ENCODE data around the gene IFI16.

- TF ChIP-seq CTCF (IDR thresholded peaks at IDR 0.05): no peak
- TF ChIP-seq POLR2A (IDR thresholded peaks at IDR 0.05): no peak
- no peak for TF ChIP-seq EP300 (IDR thresholded peaks at IDR 0.05; ENCODE audit: low read depth)
These were observed 73.3 kb downstream of the IFI16 start for GRCh38 chr1:159083013-159083412.
